RKO (cell line): ENCODE data around the gene RRP7A.
"Not testable (repeated sequence)": the region's sequence is repeated elsewhere in the genome, so short reads cannot be mapped to it uniquely, and the experiment has no call there.

Experiments used
- DNase-seq: peaks from one replicate; pipeline ENCODE4 v3.0.0-alpha.2; 2016; ENCODE audit warnings: low spot score

The RRP7A gene

GRCh38 chr22:42535082-42535731 is 15.6 kb upstream of the RRP7A start:
- DNase-seq = not testable (repeated sequence)

DNA sequence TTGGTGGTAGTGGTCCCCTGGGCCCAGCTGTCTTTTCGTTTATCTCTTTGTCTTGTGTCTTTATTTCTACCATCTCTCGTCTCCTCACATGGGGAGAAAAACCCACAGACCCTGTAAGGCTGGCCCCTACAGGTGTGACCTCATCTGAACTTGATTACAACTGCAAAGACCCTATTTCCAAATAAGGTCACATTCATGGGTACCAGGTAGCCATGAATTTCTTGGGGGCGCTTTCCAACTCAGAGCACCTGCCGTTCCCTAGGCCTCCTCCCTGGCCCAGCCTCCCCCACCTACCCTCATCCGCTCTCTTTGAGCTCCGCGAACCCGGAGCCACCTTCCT is 14.0 kb upstream of the RRP7A start:
- no peak for DNase-seq

- not testable (repeated sequence) for DNase-seq
Measured at GRCh38 chr22:42531401-42532084, 11.9 kb upstream of the RRP7A start.

GRCh38 chr22:42529435-42529834 is 9.8 kb upstream of the RRP7A start:
- DNase-seq = not testable (repeated sequence)

- no peak for DNase-seq
Measured at GRCh38 chr22:42528591-42529307, 9.2 kb upstream of the RRP7A start.

DNA sequence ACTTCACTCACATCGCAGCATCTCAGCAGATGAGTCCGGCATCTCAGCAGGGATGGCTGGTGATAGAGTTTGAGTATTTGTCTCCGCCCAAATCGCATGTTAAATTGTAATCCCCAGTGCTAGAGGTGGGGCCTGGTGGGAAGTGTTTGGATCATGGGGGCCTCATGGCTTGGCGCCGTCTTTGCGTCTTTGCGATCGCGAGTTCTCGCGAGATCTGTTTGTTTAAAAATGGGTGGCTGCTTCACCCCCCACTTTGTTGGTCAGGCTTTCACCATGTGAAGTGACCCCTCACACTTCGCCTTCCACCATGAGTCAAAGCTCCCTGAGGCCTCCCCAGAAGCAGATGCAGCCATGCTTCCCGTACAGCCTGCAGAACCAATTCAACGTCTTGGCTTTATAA is 3.0 kb upstream of the RRP7A start:
- no peak for DNase-seq

DNA sequence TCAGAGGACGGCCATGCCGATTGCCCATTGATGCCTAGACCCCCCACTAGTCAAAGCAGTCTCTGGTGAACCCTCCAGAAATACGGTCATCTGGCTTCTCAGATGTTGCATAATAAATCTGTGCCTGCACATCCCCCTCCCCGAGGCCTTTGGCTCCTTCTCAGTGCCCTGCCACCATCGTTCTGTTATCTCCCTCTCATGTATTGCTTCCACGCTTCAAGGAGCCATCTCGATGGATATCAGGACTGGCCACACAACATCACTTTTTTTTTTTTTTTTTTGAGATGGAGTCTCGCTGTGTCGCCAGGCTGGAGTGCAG is 1.6 kb upstream of the RRP7A start:
- no peak for DNase-seq

GRCh38 chr22:42518638-42519524 is 715 bp downstream of the RRP7A start:
- not testable (repeated sequence) for DNase-seq

DNA sequence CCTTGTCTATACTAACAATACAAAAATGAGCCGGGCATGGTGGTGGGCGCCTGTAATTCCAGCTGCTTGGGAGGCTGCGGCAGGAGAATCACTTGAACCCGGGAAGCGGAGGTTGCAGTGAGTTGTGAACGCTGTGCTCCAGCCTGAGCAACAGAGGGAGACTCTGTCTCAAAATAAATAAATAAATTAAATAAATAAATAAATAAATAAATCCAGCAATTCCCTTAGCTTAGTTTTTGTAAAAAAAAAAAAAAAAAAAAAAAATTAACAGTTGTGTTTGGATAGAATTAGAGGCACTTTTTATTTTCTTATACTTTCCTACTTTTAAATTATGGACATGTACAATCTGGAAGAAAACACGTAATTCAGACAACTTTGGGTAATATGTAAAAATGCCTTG is 2.5 kb downstream of the RRP7A start:
- not testable (repeated sequence) for DNase-seq

DNA sequence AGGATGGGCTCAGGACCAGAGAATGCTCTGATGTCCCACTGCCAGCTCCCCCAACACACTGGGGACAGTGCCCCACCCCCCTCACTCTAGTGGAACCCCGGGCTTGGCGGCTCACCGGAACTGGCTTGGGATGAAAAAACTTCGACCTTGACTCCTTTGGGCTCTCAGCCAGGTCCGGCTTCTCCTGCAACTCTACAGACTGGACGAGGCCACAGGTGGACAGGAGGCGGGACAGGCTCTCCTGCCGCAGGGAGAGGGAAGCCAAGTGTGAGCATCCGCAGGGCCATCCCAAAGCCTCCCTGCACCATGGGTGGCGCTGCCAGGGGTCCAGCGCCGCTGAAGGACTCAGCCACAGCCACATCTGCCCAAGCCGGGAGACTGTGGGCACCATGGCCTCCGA is 3.7 kb downstream of the RRP7A start:
- DNase-seq = no peak

DNA sequence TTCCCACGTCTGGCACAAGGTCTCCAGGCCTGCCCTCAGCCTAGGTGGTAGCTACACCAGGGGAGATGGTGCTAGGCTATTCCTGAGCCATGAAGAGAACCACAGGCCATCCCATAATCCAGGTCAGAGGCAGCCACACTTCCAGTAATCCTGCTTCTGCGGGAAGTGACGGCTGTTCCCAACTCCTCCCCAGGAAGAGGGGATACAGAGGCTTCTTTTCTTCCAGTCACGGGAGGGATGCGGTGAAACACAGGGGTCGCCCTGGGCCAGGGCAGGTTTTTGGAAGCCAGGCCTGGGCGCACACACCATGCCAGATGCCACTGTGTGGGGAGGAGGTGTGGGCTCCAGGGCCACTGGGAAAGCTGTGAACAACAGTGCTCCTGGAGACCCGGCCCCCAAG is 4.3 kb downstream of the RRP7A start:
- not testable (repeated sequence) for DNase-seq

DNA sequence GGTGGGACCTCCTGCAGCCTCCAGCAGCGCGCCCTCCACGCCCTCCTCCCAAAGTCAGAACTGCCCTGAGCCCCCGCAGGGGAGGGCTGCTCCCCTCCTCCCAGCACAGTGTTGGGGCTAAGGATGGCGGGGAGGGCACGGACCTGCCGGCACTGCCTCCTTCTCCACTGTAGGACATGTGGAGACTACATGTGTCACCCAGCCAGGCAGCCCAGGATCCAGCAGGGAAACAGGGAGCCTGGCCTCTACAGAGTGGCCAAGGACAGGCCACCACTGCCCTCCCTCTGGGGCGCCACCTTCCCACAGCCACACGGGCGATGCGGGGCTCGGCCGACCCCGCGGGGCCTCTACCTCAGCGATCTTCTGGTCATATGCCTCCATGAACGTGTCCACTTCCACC is 5.3 kb downstream of the RRP7A start:
- DNase-seq = not testable (repeated sequence)

DNA sequence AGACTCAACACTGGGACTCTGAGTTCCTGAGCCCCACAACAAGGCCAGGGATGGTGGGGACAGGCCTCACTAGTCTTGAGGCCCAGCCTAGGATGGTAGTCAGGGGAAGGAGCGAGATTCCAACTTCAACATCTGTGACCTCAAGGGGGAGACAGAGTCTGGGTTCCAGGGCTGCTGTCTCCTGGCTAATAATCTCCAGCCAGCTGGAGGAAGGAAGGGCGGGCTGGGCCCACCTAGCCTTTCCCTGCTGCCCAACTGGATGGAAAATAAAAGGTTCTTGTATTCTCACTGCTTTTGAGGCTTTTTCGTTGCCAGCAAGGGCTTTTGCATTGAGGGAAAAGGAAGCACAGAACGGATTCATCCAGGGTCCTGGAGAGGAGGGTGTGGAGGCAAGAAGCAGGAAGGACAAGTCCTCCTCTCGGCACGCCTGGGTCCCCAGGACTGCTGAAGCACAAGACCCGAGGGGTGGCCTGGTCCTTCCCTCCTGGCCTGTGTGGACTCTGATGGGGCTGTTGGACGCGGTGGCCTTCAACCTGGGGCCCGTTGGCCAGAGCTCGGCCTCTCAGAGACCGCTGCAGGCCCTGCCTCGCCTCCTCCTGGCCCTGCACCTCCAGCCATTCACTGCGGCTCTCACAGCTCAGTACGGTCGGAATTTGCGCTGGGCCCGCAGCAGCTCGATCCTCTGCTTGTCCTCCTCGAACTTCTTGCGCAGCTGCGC is 7.2 kb downstream of the RRP7A start:
- peak; percentile 41 for DNase-seq

GRCh38 chr22:42511401-42511891 is 8.2 kb downstream of the RRP7A start:
- DNase-seq = no peak

GRCh38 chr22:42509548-42509947 is 10.0 kb downstream of the RRP7A start:
- DNase-seq = no peak

GRCh38 chr22:42508975-42509364 is 10.6 kb downstream of the RRP7A start:
- not testable (repeated sequence) for DNase-seq

DNA sequence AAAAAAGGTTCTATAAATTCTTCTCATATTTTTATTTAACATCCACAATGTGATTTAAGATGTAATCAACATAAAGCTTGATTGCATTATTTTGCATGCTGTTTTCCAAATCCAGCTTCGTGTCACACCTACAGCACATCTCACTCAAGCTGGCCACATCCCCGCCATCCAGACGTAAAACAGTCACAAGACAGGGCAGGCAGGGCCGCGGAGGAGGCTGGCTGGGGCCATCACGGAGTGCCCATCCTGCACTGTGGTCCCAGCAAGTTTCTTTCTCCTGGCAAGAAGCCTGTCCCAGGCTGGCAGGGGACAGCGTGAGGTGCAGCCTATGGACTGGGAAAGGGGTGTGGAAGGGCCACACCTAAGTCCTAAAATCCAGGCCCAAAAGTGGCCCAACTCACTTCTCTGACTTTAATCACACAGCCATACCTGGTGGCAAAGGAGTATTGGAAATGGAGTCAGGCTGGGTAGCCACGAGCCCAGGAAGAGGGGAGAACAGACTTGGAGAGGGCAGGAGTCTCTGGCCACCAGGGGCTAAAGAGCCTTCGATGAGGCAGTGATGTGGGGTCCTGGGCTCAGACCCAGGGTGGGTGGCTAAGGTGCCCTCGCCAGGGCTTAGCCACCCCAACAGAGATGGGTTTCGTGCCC is 11.1 kb downstream of the RRP7A start:
- not testable (repeated sequence) for DNase-seq

GRCh38 chr22:42500836-42501179 is 18.8 kb downstream of the RRP7A start:
- no peak for DNase-seq

DNA sequence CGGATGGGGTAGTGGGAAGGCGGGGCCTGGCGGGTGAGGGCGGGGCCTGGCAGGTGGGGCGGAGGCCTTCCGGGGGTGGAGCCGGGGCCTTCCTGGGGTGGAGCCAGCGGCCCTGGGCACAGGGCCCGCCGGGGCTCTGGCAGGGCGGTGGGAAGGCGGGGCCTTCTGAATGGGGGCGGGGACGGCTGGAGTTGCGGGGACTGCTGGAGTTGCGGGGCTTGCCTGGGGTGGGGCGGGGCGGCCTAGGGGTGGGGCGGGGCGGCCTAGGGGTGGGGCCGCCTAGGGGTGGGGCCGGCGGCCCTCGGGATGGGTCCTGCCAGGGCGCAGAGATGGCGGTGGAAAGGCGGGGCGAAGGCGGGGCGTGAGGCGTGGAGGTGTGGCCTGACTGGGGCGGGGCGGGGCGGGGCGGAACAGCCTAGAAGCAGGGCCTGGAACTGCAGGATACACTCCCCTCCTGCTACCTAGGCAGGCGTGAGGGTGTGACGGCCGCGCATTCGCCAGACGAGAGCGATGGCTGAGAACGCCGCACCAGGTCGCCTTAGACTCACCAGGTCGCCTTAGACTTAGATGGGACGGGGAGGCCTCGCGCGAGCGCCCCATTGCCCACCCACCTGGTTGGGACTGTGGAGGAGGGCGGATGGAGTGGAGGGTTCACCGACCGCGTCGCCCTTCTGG is 19.3 kb downstream of the RRP7A start:
- no peak for DNase-seq

GRCh38 chr22:42499773-42500160 is 19.8 kb downstream of the RRP7A start:
- DNase-seq = not testable (repeated sequence)
